K562 (cell line): Measurements from ENCODE around the gene CCT3. TPM values are rescaled to one million over a fixed set of nuclear protein-coding genes. Genes with fewer than 3 reads are reported as not detected.

ENCODE experiments used
- ELK1 ChIP-seq: sonication (generic); formaldehyde crosslinking; IDR thresholded peaks from 2 replicates; pipeline ENCODE4 v1.8.1; 2022; ENCODE audit warnings: missing genetic modification reagents
- FOSL1 ChIP-seq: fragments of 200-800 bp; sonication (Bioruptor generic); conservative IDR thresholded peaks from 2 replicates; pipeline ENCODE4 v1.6.1; 2016; ENCODE audit warnings: missing genetic modification characterization, missing compliant biosample characterization
- KLF1 ChIP-seq: fragments of 450-650 bp; IDR thresholded peaks from 2 replicates; pipeline ENCODE4 v1.6.1; 2016; ENCODE audit warnings: missing genetic modification characterization, missing compliant biosample characterization
- MBD2 ChIP-seq: sonication (generic); IDR thresholded peaks from 2 replicates; pipeline ENCODE4 v1.6.1; 2016; ENCODE audit warnings: low read depth, borderline replicate concordance
- PATZ1 ChIP-seq: fragments of 250-450 bp; sonication (Bioruptor Pico); IDR thresholded peaks from 2 replicates; pipeline ENCODE4 v1.5.0; 2020; ENCODE audit warnings: mild to moderate bottlenecking, borderline replicate concordance
- SP1 ChIP-seq: sonication (generic); formaldehyde crosslinking; IDR thresholded peaks from 2 replicates; pipeline ENCODE4 v1.8.1; 2022; ENCODE audit warnings: mild to moderate bottlenecking, missing genetic modification reagents
- USF1 ChIP-seq: sonication (generic); formaldehyde crosslinking; IDR thresholded peaks from 2 replicates; pipeline ENCODE4 v1.9.0; 2022; ENCODE audit warnings: mild to moderate bottlenecking, missing genetic modification reagents
- polyA plus RNA-seq, 8 experiments: library from polyadenylated mRNA; depleted of rRNA in 4 of 8; stranded (reverse) in 5 of 8; unstranded in 3 of 8; fragments of >200 nt; fragmentation: Nextera tagmentation in 2 of 8; fragmentation: Illumina TruSeq in 1 of 8; extraction: Ambion mirVana in 2 of 8; extraction: Trizol in 1 of 8; gene quantifications; 2 replicates each; pipeline versions ENCODE4 v1.2.1 to v1.2.3, GENCODE V29; 2011 to 2014; ENCODE audit warnings: inconsistent platforms in 1 of 8, missing spikeins in 1 of 8
- total RNA-seq, 7 experiments: library from RNA; depleted of rRNA in 6 of 7; stranded (reverse); fragments of >200 nt in 6 of 7; fragmentation: Illumina TruSeq in 2 of 7; extraction: Trizol in 2 of 7; gene quantifications; 2 replicates each; pipeline versions ENCODE4 v1.2.1 to v1.2.3, GENCODE V29; 2011 to 2021; ENCODE audit warnings: low replicate concordance in 1 of 7
- TF ChIP-seq, protein P1 (sequence below): fragments of 450-650 bp; formaldehyde crosslinking; IDR thresholded peaks from 2 replicates; pipeline ENCODE4 v1.4.0; 2020; ENCODE audit warnings: mild to moderate bottlenecking, moderate library complexity
- TF ChIP-seq, protein P2 (sequence below): fragments of 250-450 bp; sonication (Bioruptor Pico); IDR thresholded peaks from 2 replicates; pipeline ENCODE4 v1.5.0; 2021
- TF ChIP-seq, protein P3 (sequence below), 2 experiments: fragments of 450-650 bp; IDR thresholded peaks; 2 replicates each; pipeline ENCODE4 v1.6.1; 2018; ENCODE audit warnings: mild to moderate bottlenecking in 2 of 2, low read depth in 1 of 2; ENCODE audit not compliant: partially characterized antibody in 2 of 2
- TF ChIP-seq, protein P4 (sequence below): sonication (generic); formaldehyde crosslinking; IDR thresholded peaks from 2 replicates; pipeline ENCODE4 v1.8.0; 2023; ENCODE audit warnings: mild to moderate bottlenecking, missing genetic modification reagents
- TF ChIP-seq, protein P5 (sequence below): fragments of 200-800 bp; sonication (Bioruptor generic); IDR thresholded peaks from 2 replicates; pipeline ENCODE4 v1.6.1; 2017; ENCODE audit warnings: missing genetic modification characterization, missing compliant biosample characterization

The CCT3 gene
- total and polyA plus RNA-seq, 9 of the 15 experiments (the other 6 are each of a cell fraction or from before 2014, with no cell fraction given) = 475 to 1,167 (median 610) TPM

- TF ChIP-seq, protein P1, sequence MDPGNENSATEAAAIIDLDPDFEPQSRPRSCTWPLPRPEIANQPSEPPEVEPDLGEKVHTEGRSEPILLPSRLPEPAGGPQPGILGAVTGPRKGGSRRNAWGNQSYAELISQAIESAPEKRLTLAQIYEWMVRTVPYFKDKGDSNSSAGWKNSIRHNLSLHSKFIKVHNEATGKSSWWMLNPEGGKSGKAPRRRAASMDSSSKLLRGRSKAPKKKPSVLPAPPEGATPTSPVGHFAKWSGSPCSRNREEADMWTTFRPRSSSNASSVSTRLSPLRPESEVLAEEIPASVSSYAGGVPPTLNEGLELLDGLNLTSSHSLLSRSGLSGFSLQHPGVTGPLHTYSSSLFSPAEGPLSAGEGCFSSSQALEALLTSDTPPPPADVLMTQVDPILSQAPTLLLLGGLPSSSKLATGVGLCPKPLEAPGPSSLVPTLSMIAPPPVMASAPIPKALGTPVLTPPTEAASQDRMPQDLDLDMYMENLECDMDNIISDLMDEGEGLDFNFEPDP (CRISPR knock-in tag) = no peak
- TF ChIP-seq KLF1 (tag) (0 out of 2 replicates have a peak, but pooled peaks have one; percentile 55), FOSL1 (tag) (0 out of 2 replicates have a peak, but pooled peaks have one; percentile 19), PATZ1 (no peak), SP1 (CRISPR knock-in tag) (peak; percentile 47; the same call in 1 of the 2 replicates), ELK1 (CRISPR knock-in tag) (no peak), MBD2 (no peak), USF1 (CRISPR knock-in tag) (peak; percentile 93)
- TF ChIP-seq, protein P2, sequence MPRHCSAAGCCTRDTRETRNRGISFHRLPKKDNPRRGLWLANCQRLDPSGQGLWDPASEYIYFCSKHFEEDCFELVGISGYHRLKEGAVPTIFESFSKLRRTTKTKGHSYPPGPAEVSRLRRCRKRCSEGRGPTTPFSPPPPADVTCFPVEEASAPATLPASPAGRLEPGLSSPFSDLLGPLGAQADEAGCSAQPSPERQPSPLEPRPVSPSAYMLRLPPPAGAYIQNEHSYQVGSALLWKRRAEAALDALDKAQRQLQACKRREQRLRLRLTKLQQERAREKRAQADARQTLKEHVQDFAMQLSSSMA (CRISPR knock-in tag) = no peak
- TF ChIP-seq, protein P3, sequence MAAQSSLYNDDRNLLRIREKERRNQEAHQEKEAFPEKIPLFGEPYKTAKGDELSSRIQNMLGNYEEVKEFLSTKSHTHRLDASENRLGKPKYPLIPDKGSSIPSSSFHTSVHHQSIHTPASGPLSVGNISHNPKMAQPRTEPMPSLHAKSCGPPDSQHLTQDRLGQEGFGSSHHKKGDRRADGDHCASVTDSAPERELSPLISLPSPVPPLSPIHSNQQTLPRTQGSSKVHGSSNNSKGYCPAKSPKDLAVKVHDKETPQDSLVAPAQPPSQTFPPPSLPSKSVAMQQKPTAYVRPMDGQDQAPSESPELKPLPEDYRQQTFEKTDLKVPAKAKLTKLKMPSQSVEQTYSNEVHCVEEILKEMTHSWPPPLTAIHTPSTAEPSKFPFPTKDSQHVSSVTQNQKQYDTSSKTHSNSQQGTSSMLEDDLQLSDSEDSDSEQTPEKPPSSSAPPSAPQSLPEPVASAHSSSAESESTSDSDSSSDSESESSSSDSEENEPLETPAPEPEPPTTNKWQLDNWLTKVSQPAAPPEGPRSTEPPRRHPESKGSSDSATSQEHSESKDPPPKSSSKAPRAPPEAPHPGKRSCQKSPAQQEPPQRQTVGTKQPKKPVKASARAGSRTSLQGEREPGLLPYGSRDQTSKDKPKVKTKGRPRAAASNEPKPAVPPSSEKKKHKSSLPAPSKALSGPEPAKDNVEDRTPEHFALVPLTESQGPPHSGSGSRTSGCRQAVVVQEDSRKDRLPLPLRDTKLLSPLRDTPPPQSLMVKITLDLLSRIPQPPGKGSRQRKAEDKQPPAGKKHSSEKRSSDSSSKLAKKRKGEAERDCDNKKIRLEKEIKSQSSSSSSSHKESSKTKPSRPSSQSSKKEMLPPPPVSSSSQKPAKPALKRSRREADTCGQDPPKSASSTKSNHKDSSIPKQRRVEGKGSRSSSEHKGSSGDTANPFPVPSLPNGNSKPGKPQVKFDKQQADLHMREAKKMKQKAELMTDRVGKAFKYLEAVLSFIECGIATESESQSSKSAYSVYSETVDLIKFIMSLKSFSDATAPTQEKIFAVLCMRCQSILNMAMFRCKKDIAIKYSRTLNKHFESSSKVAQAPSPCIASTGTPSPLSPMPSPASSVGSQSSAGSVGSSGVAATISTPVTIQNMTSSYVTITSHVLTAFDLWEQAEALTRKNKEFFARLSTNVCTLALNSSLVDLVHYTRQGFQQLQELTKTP (IDR thresholded peaks at IDR 0.05; ENCODE audit: low read depth in 1 of 2, partially characterized antibody in 2 of 2) = peak in 1 of 2 experiments; percentile 53
- TF ChIP-seq, protein P4, sequence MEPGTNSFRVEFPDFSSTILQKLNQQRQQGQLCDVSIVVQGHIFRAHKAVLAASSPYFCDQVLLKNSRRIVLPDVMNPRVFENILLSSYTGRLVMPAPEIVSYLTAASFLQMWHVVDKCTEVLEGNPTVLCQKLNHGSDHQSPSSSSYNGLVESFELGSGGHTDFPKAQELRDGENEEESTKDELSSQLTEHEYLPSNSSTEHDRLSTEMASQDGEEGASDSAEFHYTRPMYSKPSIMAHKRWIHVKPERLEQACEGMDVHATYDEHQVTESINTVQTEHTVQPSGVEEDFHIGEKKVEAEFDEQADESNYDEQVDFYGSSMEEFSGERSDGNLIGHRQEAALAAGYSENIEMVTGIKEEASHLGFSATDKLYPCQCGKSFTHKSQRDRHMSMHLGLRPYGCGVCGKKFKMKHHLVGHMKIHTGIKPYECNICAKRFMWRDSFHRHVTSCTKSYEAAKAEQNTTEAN (CRISPR knock-in tag) = no peak
- TF ChIP-seq, protein P5, sequence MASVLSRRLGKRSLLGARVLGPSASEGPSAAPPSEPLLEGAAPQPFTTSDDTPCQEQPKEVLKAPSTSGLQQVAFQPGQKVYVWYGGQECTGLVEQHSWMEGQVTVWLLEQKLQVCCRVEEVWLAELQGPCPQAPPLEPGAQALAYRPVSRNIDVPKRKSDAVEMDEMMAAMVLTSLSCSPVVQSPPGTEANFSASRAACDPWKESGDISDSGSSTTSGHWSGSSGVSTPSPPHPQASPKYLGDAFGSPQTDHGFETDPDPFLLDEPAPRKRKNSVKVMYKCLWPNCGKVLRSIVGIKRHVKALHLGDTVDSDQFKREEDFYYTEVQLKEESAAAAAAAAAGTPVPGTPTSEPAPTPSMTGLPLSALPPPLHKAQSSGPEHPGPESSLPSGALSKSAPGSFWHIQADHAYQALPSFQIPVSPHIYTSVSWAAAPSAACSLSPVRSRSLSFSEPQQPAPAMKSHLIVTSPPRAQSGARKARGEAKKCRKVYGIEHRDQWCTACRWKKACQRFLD (CRISPR knock-in tag) = peak; percentile 45; the same call in 1 of the 2 replicates
Observed at GRCh38 chr1:156295391-156295947, 42.6 kb downstream of the CCT3 start, which contains the start of gene GLMP (continued).
